Measurements from ENCODE around the gene INSR. TPM values are rescaled to one million over a fixed set of nuclear protein-coding genes. Genes with fewer than 3 reads are reported as not detected.
"Not testable (repeated sequence)": the region's sequence is repeated elsewhere in the genome, so short reads cannot be mapped to it uniquely, and the experiment has no call there.

INSR gene
- total RNA-seq, 1 donor from 2014 or later = 15.4 TPM

- no peak for DNase-seq (ENCODE audit: low read depth)
These were observed 69.2 kb downstream of the INSR start for GRCh38 chr19:7224995-7225394.

DNA sequence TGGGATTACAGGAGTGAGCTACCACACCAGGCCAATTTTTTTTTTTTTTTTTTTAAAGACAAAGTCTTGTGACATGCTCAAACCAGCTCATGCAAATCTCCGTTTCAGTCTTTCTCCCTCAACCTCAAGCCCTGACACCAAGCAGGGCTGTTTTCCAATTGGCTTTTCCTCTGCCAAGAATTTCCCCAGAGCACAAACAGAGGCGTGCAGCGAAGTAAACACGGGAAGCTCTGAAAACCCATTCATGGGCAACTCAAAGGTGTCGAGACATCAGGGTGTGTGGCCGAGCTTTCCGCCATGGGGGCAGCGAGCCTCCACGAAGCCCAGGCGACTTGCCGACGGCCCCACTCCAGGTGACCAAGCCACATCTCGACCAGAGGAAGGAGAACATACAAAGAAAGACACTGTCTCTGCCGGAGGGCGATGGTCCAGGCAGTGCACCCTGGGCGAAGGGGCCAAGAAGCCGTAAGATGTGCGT, 70.0 kb downstream of the INSR start:
- DNase-seq (ENCODE audit: low read depth) = no peak

DNA sequence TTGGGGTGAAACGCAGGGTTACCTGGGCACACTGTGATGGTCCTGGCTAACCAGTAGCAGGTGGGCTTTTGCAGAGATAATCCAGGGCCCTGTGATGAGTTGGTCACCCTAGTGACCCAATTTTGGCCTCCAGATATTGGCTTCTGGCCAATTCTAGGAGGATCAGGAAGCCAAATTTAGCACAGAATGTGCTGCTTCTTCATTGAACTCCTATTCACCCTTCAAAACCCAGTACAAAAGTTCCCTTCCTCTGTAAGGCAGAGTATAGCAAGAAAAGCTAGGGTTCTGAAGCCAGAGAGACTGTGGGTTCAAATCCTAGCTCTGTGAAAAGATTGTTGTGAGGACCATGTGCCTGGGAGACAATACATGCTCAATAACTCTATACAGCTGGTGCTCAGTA, 70.8 kb downstream of the INSR start:
- DNase-seq (ENCODE audit: low read depth) = peak; percentile 22

DNA sequence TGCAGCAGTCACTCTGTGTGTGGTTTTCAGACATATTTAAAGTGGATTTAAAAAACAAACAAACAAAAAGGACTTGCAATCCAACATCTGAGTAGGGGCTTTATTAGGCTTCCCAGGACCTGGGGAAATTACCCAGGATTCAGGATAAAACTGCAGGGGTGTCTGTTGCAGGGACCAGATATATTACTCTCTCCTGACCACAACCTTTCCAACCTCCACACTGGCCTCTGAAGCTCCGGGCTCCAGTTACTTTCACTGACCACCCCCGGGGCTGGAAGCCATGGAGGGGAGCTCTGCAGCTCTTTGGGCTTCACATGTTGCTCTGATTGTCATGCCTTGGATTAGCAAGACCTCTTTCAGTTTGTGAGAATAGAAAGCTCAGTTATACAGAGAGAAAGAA, 75.2 kb downstream of the INSR start:
- peak; percentile 45 for DNase-seq (ENCODE audit: low read depth)

GRCh38 chr19:7217861-7218260, 76.4 kb downstream of the INSR start:
- DNase-seq (ENCODE audit: low read depth) = no peak

DNA sequence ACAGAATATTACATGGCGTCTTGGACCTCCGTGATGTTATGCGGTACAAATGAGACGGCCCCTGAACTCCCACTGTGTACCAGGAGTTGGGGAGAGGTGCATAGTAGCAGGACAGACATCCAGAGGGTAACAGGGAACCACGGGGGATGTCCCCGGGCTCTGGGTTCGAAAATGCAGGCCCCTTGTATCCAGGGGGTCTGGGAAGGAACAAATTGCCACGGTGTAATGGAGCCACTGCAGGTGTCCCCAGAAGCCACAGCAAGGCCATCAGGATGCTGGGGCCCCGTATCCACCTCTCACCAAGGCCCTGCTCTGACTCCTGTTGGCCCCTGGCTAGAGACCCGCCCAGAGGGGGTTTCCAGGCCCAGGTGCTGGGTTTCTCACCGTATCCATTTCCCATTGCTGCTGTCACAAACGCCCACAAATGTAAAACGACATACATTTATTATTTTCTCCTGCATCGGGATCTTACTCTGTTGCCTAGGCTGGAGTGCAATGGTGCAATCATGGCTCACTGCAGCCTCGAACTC, 77.8 kb downstream of the INSR start:
- no peak for DNase-seq (ENCODE audit: low read depth)

DNA sequence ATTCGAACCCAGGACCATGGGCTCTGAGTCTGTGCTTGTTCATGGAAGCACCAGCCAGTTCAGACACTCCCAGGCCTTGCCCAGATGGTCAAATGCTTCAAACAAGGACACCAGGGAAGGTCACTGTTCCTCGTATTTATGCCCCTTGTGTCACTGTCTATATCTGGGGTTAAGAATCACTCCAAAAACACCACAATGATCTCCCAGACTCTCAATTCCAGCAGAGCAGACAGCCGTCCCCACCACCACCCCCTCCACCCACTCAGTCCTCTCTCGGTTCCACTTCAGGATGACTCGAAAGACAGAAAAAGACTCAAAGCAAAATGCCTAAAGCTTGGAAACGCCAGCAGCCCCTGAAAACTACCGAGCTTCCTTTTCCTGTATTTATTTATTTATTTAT, 79.0 kb downstream of the INSR start:
- peak; percentile 91 for DNase-seq (ENCODE audit: low read depth)

DNA sequence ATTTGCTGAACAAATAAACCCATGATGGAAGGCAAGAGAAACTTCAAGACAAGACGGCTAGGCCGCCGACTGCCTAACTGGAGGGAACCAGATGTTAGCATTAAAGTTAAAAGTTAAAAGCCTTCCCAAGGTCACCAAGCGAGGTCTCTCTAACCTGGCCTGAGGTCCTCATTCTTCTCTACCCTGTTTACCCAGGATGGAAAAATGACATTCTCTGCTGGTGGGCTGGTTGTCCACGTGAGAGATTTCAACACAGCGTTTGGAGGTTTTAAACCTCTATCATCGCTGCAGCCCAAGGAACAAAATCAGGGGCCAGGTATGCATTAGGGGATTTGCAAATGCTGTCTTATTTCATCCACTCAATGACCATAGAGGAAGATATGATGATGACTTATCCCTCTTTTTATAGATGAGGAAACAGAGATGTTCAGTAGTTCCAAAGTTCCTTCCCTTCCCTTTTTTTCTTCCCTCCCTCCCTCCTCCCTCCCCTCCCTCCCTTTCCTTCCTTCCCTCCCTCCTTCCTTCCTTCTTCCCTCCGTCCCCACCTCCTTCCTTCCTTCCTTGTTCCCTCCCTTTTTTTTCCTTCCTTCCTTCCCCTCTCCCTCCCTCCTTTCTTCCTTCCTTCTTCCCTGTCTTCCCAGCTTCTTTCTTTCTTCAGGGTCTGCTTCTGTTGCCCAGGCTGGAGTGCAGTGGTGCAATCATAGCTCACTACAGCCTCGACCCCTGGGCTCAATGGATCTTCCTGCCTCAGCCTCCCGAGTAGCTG, 79.7 kb downstream of the INSR start:
- DNase-seq (ENCODE audit: low read depth) = no peak

DNA sequence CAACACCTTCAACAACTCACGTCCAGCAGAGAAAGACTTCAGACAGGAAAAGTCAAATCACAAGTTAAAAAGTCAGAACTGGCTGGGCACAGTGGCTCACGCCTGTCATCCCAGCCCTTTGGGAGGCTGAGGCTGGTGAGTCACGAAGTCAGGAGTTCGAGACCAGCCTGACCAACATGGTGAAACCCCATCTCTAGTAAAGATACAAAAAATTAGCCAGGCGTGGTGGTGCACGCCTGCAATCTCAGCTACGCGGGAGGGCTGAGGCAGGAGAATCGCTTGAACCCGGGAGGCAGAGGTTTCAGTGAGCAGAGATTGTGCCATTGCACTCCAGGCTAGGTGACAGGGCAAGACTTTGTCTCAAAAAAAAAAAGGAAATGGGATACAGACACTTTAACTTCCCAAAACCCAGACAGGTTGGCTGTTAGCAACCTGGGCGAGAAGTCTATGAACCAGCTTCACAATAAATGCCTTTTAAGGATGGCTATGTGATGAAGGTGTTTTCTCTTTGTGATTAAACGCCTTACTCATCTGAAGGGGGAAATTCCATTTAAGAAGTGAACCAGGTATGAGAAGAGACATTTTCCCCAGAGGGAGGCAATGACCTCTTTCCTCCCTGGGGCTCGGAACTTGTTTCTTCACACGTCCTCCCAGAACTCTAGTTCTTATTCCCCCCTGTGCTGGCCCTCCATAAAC, 80.4 kb downstream of the INSR start:
- no peak for DNase-seq (ENCODE audit: low read depth)

- no peak for DNase-seq (ENCODE audit: low read depth)
These were observed 82.8 kb downstream of the INSR start for GRCh38 chr19:7211191-7211951.

DNA sequence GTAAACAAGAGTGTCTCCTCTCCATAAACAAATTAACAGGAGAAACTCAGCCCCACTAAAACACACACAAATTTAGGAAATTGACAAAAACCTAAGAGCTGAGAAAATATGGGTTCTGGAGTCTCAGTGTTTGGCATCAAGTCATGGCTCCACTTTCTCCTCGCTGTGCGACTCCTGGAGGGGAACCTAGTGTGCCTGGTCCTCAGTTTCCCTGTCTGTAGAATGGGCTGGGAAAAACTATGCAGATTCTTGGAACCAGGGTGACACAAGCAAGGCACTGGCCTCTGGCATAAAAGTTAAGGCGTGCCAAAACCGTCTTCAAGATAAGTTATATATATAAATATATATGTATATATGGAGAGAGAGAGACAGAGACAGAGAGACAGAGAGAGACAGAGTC, 83.9 kb downstream of the INSR start:
- no peak for DNase-seq (ENCODE audit: low read depth)

- DNase-seq (ENCODE audit: low read depth) = not testable (repeated sequence)
These were observed 84.5 kb downstream of the INSR start for GRCh38 chr19:7209597-7210325.

DNA sequence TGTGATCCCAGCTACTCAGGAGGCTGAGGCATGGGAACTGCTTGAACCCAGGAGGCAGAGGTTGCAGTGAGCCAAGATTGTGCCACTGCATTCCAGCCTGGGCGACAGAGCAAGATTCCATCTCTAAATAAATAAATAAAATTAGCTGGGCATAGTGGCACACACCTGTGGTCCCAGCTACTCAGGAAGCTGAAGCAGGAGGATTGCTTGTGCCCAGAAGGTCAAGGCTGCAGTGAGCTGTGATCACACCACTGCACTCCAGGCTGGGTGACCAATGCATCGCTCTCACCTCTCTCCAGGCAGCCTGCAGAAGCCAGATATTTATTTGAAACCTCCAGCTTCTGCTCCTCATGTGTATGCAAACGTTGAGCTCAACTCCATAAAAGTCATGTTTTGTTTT, 85.2 kb downstream of the INSR start:
- DNase-seq (ENCODE audit: low read depth) = not testable (repeated sequence)

GRCh38 chr19:7203332-7203731, 90.9 kb downstream of the INSR start:
- no peak for DNase-seq (ENCODE audit: low read depth)

GRCh38 chr19:7202888-7203287, 91.3 kb downstream of the INSR start:
- no peak for DNase-seq (ENCODE audit: low read depth)

DNA sequence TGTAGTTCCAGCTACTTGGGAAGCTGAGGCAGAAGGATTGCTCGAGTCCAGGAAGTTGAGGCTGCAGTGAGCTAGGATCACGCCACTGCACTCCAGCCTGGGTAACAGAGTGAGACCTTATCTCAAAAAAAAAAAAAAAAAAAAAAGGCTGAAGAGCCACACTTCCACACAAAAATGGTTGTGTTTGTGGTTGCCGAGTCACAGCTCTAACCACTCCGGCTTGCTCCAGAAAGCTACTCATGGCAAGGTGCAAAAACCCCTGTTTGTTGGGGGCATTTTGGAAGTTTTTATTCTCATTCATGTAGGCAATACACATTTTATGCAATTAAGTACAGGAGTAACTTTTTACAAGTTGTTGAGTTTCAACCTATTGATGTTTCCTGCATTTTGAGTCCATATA, 93.5 kb downstream of the INSR start:
- no peak for DNase-seq (ENCODE audit: low read depth)

GRCh38 chr19:7199613-7200533, 94.3 kb downstream of the INSR start:
- no peak for DNase-seq (ENCODE audit: low read depth)

DNA sequence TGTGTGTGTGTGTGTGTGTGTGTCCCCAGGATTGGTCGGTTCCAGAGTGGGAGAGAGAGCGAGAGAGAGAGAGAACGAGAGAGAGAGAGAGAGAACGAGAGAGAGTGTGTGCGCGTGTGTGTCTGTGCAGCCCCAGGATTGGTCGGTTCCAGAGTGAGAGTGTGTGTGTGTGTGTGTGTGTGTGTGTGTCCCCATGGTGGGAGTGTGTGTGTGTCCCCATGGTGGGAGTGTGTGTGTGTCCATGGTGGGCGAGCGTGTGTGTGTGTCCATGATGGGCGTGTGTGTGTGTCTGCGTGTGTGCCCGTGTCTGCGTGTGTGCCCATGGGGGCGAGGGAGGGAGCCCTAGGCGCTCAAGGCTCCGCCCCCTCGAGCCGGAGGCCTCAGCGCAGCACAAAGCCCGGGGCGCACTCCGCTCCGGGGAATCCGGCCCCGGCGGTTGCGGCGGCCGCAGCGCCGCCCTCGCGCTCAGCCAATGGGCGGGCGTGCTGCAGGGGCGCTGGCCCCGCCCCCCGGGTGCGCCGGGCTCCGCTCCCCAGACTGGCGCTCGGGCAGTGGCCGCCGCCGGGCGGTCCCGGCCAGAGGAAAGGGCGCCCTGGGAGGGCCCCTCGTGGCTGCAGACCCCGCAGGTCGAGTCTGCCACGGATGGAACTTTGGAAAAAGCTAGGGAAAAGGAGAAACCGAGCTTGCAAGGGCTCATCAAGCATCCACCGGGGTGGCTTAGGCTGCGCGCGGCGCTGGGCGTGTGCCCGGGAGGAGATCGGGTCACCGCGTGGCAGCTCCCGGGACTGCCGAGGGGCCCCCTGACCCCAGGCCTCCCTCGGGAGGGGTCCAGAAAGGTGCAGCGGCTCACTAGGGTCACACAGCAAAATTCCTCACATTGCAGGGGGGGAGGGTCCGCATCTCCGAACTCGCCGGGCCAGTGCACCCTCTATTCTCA, 96.2 kb downstream of the INSR start:
- DNase-seq (ENCODE audit: low read depth) = peak; percentile 95
